Activated B cell treated with CpG ODN at 0.5 μM for 24 hours (primary cell): ENCODE results near the gene PSMC5. TPM values are rescaled to one million over a fixed set of nuclear protein-coding genes. Genes with fewer than 3 reads are reported as not detected.

Source experiments
- ATAC-seq: fragments of 200-7000 bp; cut with Tn5 transposase; one replicate; pipeline ENCODE4 v1.10.0; 2021; ENCODE audit warnings: low read depth, mild to moderate bottlenecking, moderate library complexity
- CTCF ChIA-PET: fragments of 350-600 bp; sonication (Branson Sonifier 250); formaldehyde crosslinking; loops from one replicate; lab custom pipeline; 2021; ENCODE audit warnings: antibody characterized with exemption; lab: Charles Lee
- POLR2A ChIA-PET: fragments of 350-600 bp; sonication (Branson Sonifier 250); formaldehyde crosslinking; loops from one replicate; lab custom pipeline; 2021; ENCODE audit warnings: antibody characterized with exemption; lab: Charles Lee
- DNase-seq: peaks from one replicate; pipeline ENCODE4 v3.0.0; 2022
- H3K27ac Mint-ChIP-seq: one replicate; pipeline ENCODE4 v1.8.0; 2020; ENCODE audit warnings: mixed read lengths
- H3K27me3 Mint-ChIP-seq: one replicate; pipeline ENCODE4 v1.8.0; 2021; ENCODE audit warnings: mixed read lengths
- H3K36me3 Mint-ChIP-seq: one replicate; pipeline ENCODE4 v1.8.0; 2021; ENCODE audit warnings: low read depth, mixed read lengths
- H3K4me1 Mint-ChIP-seq: one replicate; pipeline ENCODE4 v1.8.0; 2021; ENCODE audit warnings: mixed read lengths
- H3K4me3 Mint-ChIP-seq: one replicate; pipeline ENCODE4 v1.8.0; 2020; ENCODE audit warnings: mild to moderate bottlenecking, mixed read lengths
- H3K9me3 Mint-ChIP-seq: one replicate; pipeline ENCODE4 v1.8.0; 2020; ENCODE audit warnings: mixed read lengths
- CTCF ChIP-seq: fragments of 200-600 bp; IDR thresholded peaks from one replicate; pipeline ENCODE4 v1.8.0; 2022; ENCODE audit warnings: antibody characterized with exemption, mild to moderate bottlenecking
- intact Hi-C: fragments of 100-400 bp; cut with micrococcal nuclease; formaldehyde crosslinking; loops from one replicate; pipeline ENCODE4 v1.15.1; 2024
- total RNA-seq: library from RNA; stranded (reverse); gene quantifications from 2 replicates; pipeline ENCODE4 v1.2.3, GENCODE V29; 2022

Gene PSMC5
- total RNA-seq, 1 donor from 2014 or later: 157 TPM

- CTCF ChIA-PET: interaction anchor here (0.9 to 1.2 kb wide), 3 partner anchors 12 to 134 kb away, joined by 3 to 4 read pairs (median 3); no protein-coding TSS in a partner anchor
- intact Hi-C loops: no loop called here
- no peak for TF ChIP-seq CTCF
- Mint-ChIP-seq H3K9me3 (no peaks in the 10 kb centered on the region), H3K4me1 (peaks cover 69% of the 10 kb centered on the region), H3K36me3 (peaks cover 91% of the 10 kb centered on the region), H3K4me3 (no peak overlapping the region), H3K27ac (no peak overlapping the region), H3K27me3 (no peaks in the 10 kb centered on the region)
- POLR2A ChIA-PET: interaction anchor here (0.9 to 5.9 kb wide), 4 partner anchors 12 to 79 kb away, joined by 8 to 112 read pairs (median 14); partner anchors contain the start of genes CCDC47, DDX42 and SMARCD2
- ATAC-seq (no peak), DNase-seq (no peak)
Measured at GRCh38 chr17:63828936-63829335, 1.7 kb downstream of the PSMC5 start.

- no peak for TF ChIP-seq CTCF
- peaks cover 91% of the 10 kb centered on the region for H3K36me3 Mint-ChIP-seq
- CTCF ChIA-PET: no interaction called here
Measured at GRCh38 chr17:63830278-63830677, 3.0 kb downstream of the PSMC5 start.

DNA sequence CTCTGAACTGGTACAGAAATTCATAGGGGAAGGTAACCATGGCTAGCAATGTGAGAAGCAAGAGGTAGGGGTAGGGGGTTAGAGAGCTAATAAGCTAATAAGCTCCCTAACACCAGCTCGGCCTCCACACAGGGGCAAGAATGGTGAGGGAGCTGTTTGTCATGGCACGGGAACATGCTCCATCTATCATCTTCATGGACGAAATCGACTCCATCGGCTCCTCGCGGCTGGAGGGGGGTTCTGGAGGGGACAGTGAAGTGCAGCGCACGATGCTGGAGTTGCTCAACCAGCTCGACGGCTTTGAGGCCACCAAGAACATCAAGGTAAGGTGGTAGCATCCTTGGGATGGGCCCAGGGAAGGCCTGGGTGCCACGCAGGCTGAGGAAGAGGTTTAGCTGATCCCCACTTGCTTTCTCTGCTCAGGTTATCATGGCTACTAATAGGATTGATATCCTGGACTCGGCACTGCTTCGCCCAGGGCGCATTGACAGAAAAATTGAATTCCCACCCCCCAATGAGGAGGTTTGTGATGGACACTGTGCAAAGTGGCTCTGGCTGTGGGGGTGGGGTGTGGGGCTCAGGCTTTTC is 3.8 kb downstream of the PSMC5 start:
- Mint-ChIP-seq H3K9me3 (no peaks in the 10 kb centered on the region), H3K36me3 (peaks cover 92% of the 10 kb centered on the region), H3K27ac (peak overlapping the region; percentile 4), H3K27me3 (no peaks in the 10 kb centered on the region), H3K4me1 (peaks cover 65% of the 10 kb centered on the region), H3K4me3 (no peak overlapping the region)
- no peak for ATAC-seq
- ChIA-PET CTCF (no interaction called here), POLR2A (interaction anchor here (0.5 to 5.3 kb wide), 7 partner anchors 10 to 726 kb away, joined by 3 to 30 read pairs (median 4); partner anchors contain the start of gene SMARCD2)
- no peak for TF ChIP-seq CTCF
- intact Hi-C loops: no loop called here
- DNase-seq: no peak

More at GRCh38 chr17:63830278-63830677, 3.0 kb downstream of the PSMC5 start:
- POLR2A ChIA-PET: interaction anchor here (0.7 to 5.9 kb wide), 6 partner anchors 11 to 726 kb away, joined by 3 to 112 read pairs (median 11); partner anchors contain the start of genes CCDC47, DDX42 and SMARCD2
- Mint-ChIP-seq H3K4me1 (peaks cover 68% of the 10 kb centered on the region), H3K27ac (no peak overlapping the region), H3K4me3 (no peak overlapping the region), H3K9me3 (no peaks in the 10 kb centered on the region), H3K27me3 (no peaks in the 10 kb centered on the region)
- intact Hi-C loops: no loop called here
- no peak for DNase-seq
- ATAC-seq: no peak

DNA sequence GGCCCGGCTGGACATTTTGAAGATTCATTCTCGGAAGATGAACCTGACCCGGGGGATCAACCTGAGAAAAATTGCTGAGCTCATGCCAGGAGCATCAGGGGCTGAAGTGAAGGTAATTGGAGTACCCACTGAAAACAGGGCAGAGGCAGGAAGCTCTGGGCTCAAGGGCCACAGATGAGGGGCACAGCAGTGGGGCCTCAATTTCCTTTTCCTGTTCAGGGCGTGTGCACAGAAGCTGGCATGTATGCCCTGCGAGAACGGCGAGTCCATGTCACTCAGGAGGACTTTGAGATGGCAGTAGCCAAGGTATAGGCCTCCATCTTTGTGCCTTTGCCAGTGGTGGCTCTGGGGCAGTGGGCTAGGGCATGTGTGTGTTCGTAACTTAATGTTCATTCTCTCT is 4.3 kb downstream of the PSMC5 start:
- intact Hi-C loops: no loop called here
- H3K4me1 Mint-ChIP-seq: peaks cover 60% of the 10 kb centered on the region
- ChIA-PET CTCF (no interaction called here), POLR2A (interaction anchor here (1.0 to 5.3 kb wide), 5 partner anchors 9 to 135 kb away, joined by 3 to 30 read pairs (median 4); partner anchors contain the start of gene SMARCD2)
- TF ChIP-seq CTCF: no peak
- peaks cover 93% of the 10 kb centered on the region for H3K36me3 Mint-ChIP-seq
- H3K9me3 Mint-ChIP-seq: no peaks in the 10 kb centered on the region
- no peak for ATAC-seq
- peak overlapping the region; percentile 4 for H3K27ac Mint-ChIP-seq
- no peaks in the 10 kb centered on the region for H3K27me3 Mint-ChIP-seq
- DNase-seq: no peak
- H3K4me3 Mint-ChIP-seq: no peak overlapping the region

DNA sequence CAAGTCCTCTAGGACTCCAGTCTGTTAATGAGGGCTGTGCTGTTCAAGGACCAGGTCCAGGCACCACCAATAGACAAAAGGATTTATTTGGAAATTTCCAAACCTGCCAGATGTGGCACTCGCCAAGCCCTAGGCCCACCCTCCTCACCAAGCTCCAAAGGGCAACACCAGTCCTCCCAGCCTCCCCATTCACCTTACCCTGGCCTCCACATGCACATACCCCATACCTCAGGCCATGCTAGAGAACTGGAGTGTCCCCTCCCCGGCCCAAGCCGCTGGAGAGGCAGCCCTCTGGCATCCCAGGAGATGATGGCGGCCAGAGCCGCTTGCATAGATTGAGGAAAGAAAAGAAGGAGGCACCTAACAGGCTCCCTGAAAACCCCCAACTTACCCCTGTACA is 4.8 kb downstream of the PSMC5 start:
- intact Hi-C loops: no loop called here
- POLR2A ChIA-PET: interaction anchor here (1.0 to 5.3 kb wide), 5 partner anchors 9 to 136 kb away, joined by 3 to 30 read pairs (median 4); partner anchors contain the start of gene SMARCD2
- no peak overlapping the region for H3K4me3 Mint-ChIP-seq
- no peaks in the 10 kb centered on the region for H3K27me3 Mint-ChIP-seq
- H3K27ac Mint-ChIP-seq: no peak overlapping the region
- no peak for TF ChIP-seq CTCF
- peaks cover 56% of the 10 kb centered on the region for H3K4me1 Mint-ChIP-seq
- DNase-seq (no peak), ATAC-seq (no peak)
- no peaks in the 10 kb centered on the region for H3K9me3 Mint-ChIP-seq
- peaks cover 92% of the 10 kb centered on the region for H3K36me3 Mint-ChIP-seq
- CTCF ChIA-PET: no interaction called here
